Kidney (tissue), 14 donors: ENCODE data around the gene MYOT. TPM values are rescaled to one million over a fixed set of nuclear protein-coding genes. Genes with fewer than 3 reads are reported as not detected.

ENCODE experiments used
- DNase-seq, 5 donors: peaks; one replicate each; pipeline ENCODE4 v3.0.0-alpha.2; 2013 to 2020
- FAIRE-seq: peaks from 2 replicates; lab custom pipeline; 2012; peaks lifted over from hg19 to GRCh38; lab: Jason Lieb, UNC
- H3K27ac ChIP-seq, 2 donors: one replicate each; pipeline ENCODE4 v1.7.0; 2013; ENCODE audit warnings: low read depth in 2 of 2, low read length in 2 of 2, inconsistent platforms in 1 of 2
- H3K27me3 ChIP-seq: one replicate; pipeline ENCODE4 v1.7.1; 2013; ENCODE audit warnings: low read length, inconsistent platforms; ENCODE audit not compliant: control insufficient read depth, insufficient read depth
- H3K36me3 ChIP-seq, 3 donors: one replicate each; pipeline versions ENCODE4 v1.7.0 to v1.7.1; 2013; ENCODE audit warnings: low read length in 3 of 3, control low read depth in 1 of 3, inconsistent platforms in 1 of 3; ENCODE audit not compliant: insufficient read depth in 3 of 3, control insufficient read depth in 2 of 3
- H3K4me1 ChIP-seq, 3 donors: one replicate each; pipeline versions ENCODE4 v1.7.0 to v1.7.1; 2013; ENCODE audit warnings: low read length in 3 of 3, inconsistent platforms in 1 of 3, low read depth in 1 of 3; ENCODE audit not compliant: control insufficient read depth in 2 of 3, insufficient read depth in 2 of 3
- H3K4me3 ChIP-seq, 3 donors: one replicate each; pipeline versions ENCODE4 v1.7.0 to v1.8.1; 2013; ENCODE audit warnings: low read length in 3 of 3, control low read depth in 1 of 3, inconsistent platforms in 1 of 3
- H3K9ac ChIP-seq, 3 donors: one replicate each; pipeline versions ENCODE4 v1.7.0 to v1.7.1; 2013; ENCODE audit warnings: low read length in 3 of 3, control low read depth in 1 of 3, inconsistent platforms in 1 of 3
- H3K9me3 ChIP-seq, 3 donors: one replicate each; pipeline versions ENCODE4 v1.7.0 to v1.7.1; 2013; ENCODE audit warnings: low read length in 3 of 3, control low read depth in 1 of 3, inconsistent platforms in 1 of 3; ENCODE audit not compliant: control insufficient read depth in 2 of 3, insufficient read depth in 1 of 3
- intact Hi-C: fragments of 100-400 bp; cut with DNase I; formaldehyde crosslinking; loops from one replicate; pipeline ENCODE4 v1.11.1; 2022
- polyA plus RNA-seq: library from polyadenylated mRNA; stranded (reverse); fragments of 350-450 nt; fragmentation: Illumina TruSeq; extraction: RNeasy Lipid Tissue Mini Kit (QIAGEN cat#74804); gene quantifications from one replicate; pipeline ENCODE4 v1.2.3, GENCODE V29; 2014; ENCODE audit warnings: low read depth, low replicate concordance; ENCODE audit not compliant: insufficient read depth
- total RNA-seq: library from RNA; stranded (reverse); fragmentation: NEBNext Ultra II Directional; extraction: Animal tissue kit (Norgen Biotek cat#: 25700); gene quantifications from one replicate; pipeline ENCODE4 v1.2.1, GENCODE V29; 2021
- TF ChIP-seq, protein P1 (sequence below): IDR thresholded peaks from 3 replicates; pipeline ENCODE4 v1.5.1; 2012; ENCODE audit warnings: mild to moderate bottlenecking, moderate library complexity, borderline replicate concordance; ENCODE audit not compliant: insufficient read depth; ENCODE audit errors: extremely low read depth
- donor health status: control.
- donor health status: control.
- donor health status: control.
- donor health status: control.
- donor health status: control.
- donor health status: DM: yes; HTN: yes; CAD: no.
- donor health status: Normal renal cell carcinoma (clear cell type).

MYOT gene
- total and polyA plus RNA-seq, 2 donors from 2014 or later = 0.94 to 2.3 TPM

- Histone ChIP-seq H3K27ac (no peak overlapping the region), H3K4me1 (no peaks in the 10 kb centered on the region), H3K9me3 (no peaks in the 10 kb centered on the region), H3K27me3 (no peaks in the 10 kb centered on the region), H3K4me3 (no peak overlapping the region), H3K9ac (no peak overlapping the region), H3K36me3 (no peaks in the 10 kb centered on the region)
- intact Hi-C loops = no loop called here
- DNase-seq (no peak), FAIRE-seq (no peak)
- TF ChIP-seq, protein P1, sequence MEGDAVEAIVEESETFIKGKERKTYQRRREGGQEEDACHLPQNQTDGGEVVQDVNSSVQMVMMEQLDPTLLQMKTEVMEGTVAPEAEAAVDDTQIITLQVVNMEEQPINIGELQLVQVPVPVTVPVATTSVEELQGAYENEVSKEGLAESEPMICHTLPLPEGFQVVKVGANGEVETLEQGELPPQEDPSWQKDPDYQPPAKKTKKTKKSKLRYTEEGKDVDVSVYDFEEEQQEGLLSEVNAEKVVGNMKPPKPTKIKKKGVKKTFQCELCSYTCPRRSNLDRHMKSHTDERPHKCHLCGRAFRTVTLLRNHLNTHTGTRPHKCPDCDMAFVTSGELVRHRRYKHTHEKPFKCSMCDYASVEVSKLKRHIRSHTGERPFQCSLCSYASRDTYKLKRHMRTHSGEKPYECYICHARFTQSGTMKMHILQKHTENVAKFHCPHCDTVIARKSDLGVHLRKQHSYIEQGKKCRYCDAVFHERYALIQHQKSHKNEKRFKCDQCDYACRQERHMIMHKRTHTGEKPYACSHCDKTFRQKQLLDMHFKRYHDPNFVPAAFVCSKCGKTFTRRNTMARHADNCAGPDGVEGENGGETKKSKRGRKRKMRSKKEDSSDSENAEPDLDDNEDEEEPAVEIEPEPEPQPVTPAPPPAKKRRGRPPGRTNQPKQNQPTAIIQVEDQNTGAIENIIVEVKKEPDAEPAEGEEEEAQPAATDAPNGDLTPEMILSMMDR = no peak
Measured at GRCh38 chr5:137870647-137871339, 3.1 kb downstream of the MYOT start.

- no peaks in the 10 kb centered on the region for H3K36me3 ChIP-seq
- DNase-seq = no peak
- TF ChIP-seq, protein P1 = no peak
- no peak overlapping the region for H3K27ac ChIP-seq
- no peaks in the 10 kb centered on the region for H3K9me3 ChIP-seq
- FAIRE-seq = no peak
- H3K4me1 ChIP-seq = no peaks in the 10 kb centered on the region
- no peaks in the 10 kb centered on the region for H3K27me3 ChIP-seq
- no peak overlapping the region for H3K9ac ChIP-seq
- intact Hi-C loops = no loop called here
- no peak overlapping the region for H3K4me3 ChIP-seq
Measured at GRCh38 chr5:137871571-137871970, 3.9 kb downstream of the MYOT start.

GRCh38 chr5:137872466-137872865, 4.8 kb downstream of the MYOT start:
- Histone ChIP-seq H3K4me1 (no peaks in the 10 kb centered on the region), H3K27me3 (no peaks in the 10 kb centered on the region), H3K36me3 (no peaks in the 10 kb centered on the region), H3K9ac (no peak overlapping the region), H3K4me3 (no peak overlapping the region), H3K27ac (no peak overlapping the region), H3K9me3 (no peaks in the 10 kb centered on the region)
- no peak for DNase-seq
- TF ChIP-seq, protein P1 = no peak
- intact Hi-C loops = no loop called here
- no peak for FAIRE-seq
